Right cardiac atrium (tissue), 5 donors: ENCODE measurements around the gene SLC37A1. TPM values are rescaled to one million over a fixed set of nuclear protein-coding genes. Genes with fewer than 3 reads are reported as not detected.

Experiments
- ATAC-seq, 2 donors: fragments of 200-7000 bp; cut with Tn5 transposase; one replicate each; pipeline versions ENCODE4 v1.8.0 to v1.9.1; 2020; ENCODE audit warnings: moderate library complexity in 2 of 2, mild to moderate bottlenecking in 1 of 2
- DNase-seq, 3 donors: peaks; one replicate each; pipeline ENCODE4 v3.0.0-alpha.2; 2020
- H3K27ac ChIP-seq: one replicate; pipeline ENCODE4 v1.5.1; 2013; ENCODE audit warnings: mild to moderate bottlenecking, low read length, control low read depth, moderate library complexity
- H3K27me3 ChIP-seq: one replicate; pipeline ENCODE4 v1.6.1; 2013; ENCODE audit not compliant: control insufficient read depth, insufficient read depth
- H3K4me1 ChIP-seq: one replicate; pipeline ENCODE4 v1.6.1; 2013; ENCODE audit warnings: low read length; ENCODE audit not compliant: control insufficient read depth, insufficient read depth
- H3K4me3 ChIP-seq: one replicate; pipeline ENCODE4 v1.5.1; 2013; ENCODE audit warnings: low read length, control low read depth
- H3K9me3 ChIP-seq: one replicate; pipeline ENCODE4 v1.6.1; 2013; ENCODE audit warnings: low read length; ENCODE audit not compliant: control insufficient read depth
- WGBS: extraction: QIAGEN DNeasy Blood & Tissue Kit; methylation state at CpG from one replicate; pipeline ENCODE4 v1.1.7; 2013; 5-methylcytosine and 5-hydroxymethylcytosine counted together
- intact Hi-C, 4 donors: fragments of 100-400 bp; cut with DNase I; formaldehyde crosslinking; loops; one replicate each; pipeline versions ENCODE4 v1.11.0 to v1.14.0; 2022 to 2023
- polyA plus RNA-seq: library from polyadenylated mRNA; stranded (reverse); fragments of 200-250 nt; gene quantifications from one replicate; pipeline ENCODE4 v1.2.3, GENCODE V29; 2013
- total RNA-seq, 4 donors: library from RNA; stranded (reverse); fragmentation: NEBNext Ultra II Directional; extraction: Animal tissue kit (Norgen Biotek cat#: 25700); gene quantifications; one replicate each; pipeline ENCODE4 v1.2.1, GENCODE V29; 2021
- donor health status: healthy with polysubstance abuse.
- donor health status: DM: no; HTN: yes; CAD: no.
- donor health status: DM: no; HTN: no; CAD: no.
- donor health status: DM: no; HTN: yes; CAD: no; lungs with severe emphysema.
- donor health status: DM: yes; HTN: yes; CAD: no.

Gene SLC37A1
- total and polyA plus RNA-seq, 5 donors, result 1.9 to 2.9 (median 2.9) TPM

- H3K4me3 ChIP-seq, result no peak overlapping the region
- WGBS, result 54% methylated on average over 23 of the region's 23 CpGs
- intact Hi-C loops, result no loop called here
- no peaks in the 10 kb centered on the region for H3K9me3 ChIP-seq
- no peak overlapping the region for H3K27ac ChIP-seq
- DNase-seq (peak in 1 of 3 donors; percentile 36), ATAC-seq (no peak)
- H3K27me3 ChIP-seq, result no peaks in the 10 kb centered on the region
- no peaks in the 10 kb centered on the region for H3K4me1 ChIP-seq
Observed at GRCh38 chr21:42617486-42617885, 103.8 kb downstream of the SLC37A1 start.

- ATAC-seq (no peak), DNase-seq (peak in 1 of 3 donors; percentile 5)
- H3K27ac ChIP-seq, result no peak overlapping the region
- no peaks in the 10 kb centered on the region for H3K4me1 ChIP-seq
- intact Hi-C loops, result no loop called here
- H3K4me3 ChIP-seq, result no peak overlapping the region
- no peaks in the 10 kb centered on the region for H3K27me3 ChIP-seq
- no peaks in the 10 kb centered on the region for H3K9me3 ChIP-seq
- 63% methylated on average over 3 of the region's 3 CpGs for WGBS
Observed at GRCh38 chr21:42618707-42619102, 105.1 kb downstream of the SLC37A1 start.

DNA sequence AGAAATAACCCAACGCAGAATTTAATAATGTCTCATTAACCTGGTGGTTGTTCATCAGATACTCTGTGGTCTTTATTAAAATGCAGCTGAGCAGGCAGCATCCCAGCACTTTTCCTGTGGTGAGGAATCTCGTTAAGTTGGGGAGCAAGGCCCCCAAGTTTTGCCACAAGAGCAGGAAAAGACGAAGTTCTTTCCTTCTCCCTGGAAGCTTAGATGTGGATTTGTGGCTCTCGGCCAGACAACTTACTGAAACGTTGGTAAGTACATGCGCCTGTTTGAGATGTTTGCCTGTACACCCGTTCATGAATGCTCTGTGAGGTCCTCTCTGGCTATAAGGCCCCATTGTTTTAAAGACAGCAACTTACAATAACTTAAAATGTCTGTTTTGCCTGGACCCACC lies 105.5 kb downstream of the SLC37A1 start:
- Histone ChIP-seq H3K27ac (no peak overlapping the region), H3K4me3 (no peak overlapping the region), H3K27me3 (no peaks in the 10 kb centered on the region), H3K4me1 (no peaks in the 10 kb centered on the region), H3K9me3 (no peaks in the 10 kb centered on the region)
- WGBS, result 60% methylated on average over 7 of the region's 7 CpGs
- intact Hi-C loops, result no loop called here
- DNase-seq, result peak in 1 of 3 donors; percentile 1
- ATAC-seq, result no peak

DNA sequence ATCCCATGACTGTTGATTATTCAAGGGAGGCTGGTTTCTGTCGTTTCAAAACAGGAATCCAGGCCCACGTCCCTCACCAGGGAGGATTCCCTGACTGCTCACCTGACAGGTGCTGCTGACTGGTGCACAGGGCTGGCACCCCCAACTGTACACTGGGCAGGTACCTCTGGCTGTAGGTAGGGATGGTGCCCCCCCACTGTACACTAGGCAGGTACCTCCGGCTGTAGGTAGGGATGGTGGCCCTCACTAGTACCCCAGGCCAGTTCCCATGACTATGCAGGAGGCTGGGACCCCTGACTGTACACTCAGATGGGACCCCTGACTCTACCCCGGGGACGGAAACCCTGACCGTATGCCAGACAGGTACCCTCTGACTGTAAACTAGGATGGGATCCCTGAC lies 106.2 kb downstream of the SLC37A1 start:
- no peaks in the 10 kb centered on the region for H3K27me3 ChIP-seq
- no peak overlapping the region for H3K4me3 ChIP-seq
- intact Hi-C loops, result no loop called here
- H3K27ac ChIP-seq, result no peak overlapping the region
- WGBS, result 87% methylated on average over 6 of the region's 6 CpGs
- DNase-seq, result peak in 1 of 3 donors; percentile 12
- no peaks in the 10 kb centered on the region for H3K9me3 ChIP-seq
- no peak for ATAC-seq
- no peaks in the 10 kb centered on the region for H3K4me1 ChIP-seq

DNA sequence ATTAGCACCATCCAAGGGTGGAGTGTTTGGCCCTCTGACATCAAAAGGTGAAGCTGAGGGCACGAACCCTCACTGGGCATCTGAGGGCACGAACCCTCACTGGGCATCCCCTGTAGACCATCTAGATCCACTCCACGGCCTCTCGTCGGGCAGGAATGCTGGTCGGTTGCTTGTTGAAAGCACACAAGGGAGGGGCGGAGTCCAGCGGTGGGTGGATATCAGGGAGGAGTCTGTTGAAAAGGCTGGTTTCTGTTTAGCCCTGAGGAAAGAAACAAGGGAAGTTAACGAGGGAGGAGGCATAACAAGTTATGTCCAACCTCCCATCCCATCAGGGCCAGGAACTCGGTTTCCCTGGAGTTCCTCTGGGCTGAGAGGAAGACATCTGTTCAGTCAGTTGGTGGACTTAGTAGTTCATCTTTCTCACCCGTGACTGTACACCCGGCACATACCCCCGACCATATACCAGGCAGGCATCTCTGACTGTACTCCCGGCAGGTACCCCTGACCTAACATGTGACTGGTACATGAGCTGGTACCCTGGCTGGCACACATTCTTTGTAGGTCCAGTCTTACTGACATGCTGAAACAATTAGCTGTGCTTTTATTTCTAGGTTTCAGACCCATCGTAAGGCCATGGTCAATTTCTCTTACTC lies 107.6 kb downstream of the SLC37A1 start:
- 67% methylated on average over 15 of the region's 15 CpGs for WGBS
- Histone ChIP-seq H3K9me3 (no peaks in the 10 kb centered on the region), H3K27me3 (no peaks in the 10 kb centered on the region), H3K27ac (no peak overlapping the region), H3K4me3 (no peak overlapping the region), H3K4me1 (no peaks in the 10 kb centered on the region)
- intact Hi-C loops, result no loop called here
- ATAC-seq (no peak), DNase-seq (peak in 1 of 3 donors; percentile 51)

- intact Hi-C loops, result no loop called here
- ATAC-seq, result no peak
- no peaks in the 10 kb centered on the region for H3K27me3 ChIP-seq
- no peak overlapping the region for H3K27ac ChIP-seq
- no peaks in the 10 kb centered on the region for H3K4me1 ChIP-seq
- H3K4me3 ChIP-seq, result no peak overlapping the region
- 53% methylated on average over 9 of the region's 9 CpGs for WGBS
- no peak for DNase-seq
- H3K9me3 ChIP-seq, result no peaks in the 10 kb centered on the region
Observed at GRCh38 chr21:42621819-42622177, 108.1 kb downstream of the SLC37A1 start.

- DNase-seq (no peak), ATAC-seq (no peak)
- Histone ChIP-seq H3K4me3 (no peak overlapping the region), H3K9me3 (no peaks in the 10 kb centered on the region), H3K4me1 (no peaks in the 10 kb centered on the region), H3K27ac (no peak overlapping the region), H3K27me3 (no peaks in the 10 kb centered on the region)
- WGBS, result 81% methylated on average over 7 of the region's 7 CpGs
- intact Hi-C loops, result no loop called here
Observed at GRCh38 chr21:42622284-42622683, 108.6 kb downstream of the SLC37A1 start.

DNA sequence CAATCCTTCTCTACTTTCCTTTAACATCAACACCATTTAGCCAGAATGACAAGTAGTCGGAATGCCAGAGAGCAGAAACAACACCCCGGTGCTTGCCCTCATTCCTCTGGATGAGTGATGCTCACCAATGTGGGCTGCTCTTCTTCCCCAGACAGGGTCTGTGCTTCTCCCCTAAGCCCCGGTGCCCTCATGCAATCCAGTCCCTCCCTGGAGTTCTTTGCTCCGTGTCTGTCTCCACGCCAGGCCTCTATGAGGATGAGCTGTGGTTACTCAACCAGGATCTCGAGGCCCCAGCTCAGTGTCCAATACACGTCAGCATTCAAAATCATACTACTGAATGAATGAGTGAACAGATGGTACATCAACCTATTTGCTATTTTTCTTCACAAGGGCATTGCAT lies 110.0 kb downstream of the SLC37A1 start:
- H3K27me3 ChIP-seq, result no peaks in the 10 kb centered on the region
- WGBS, result 82% methylated on average over 7 of the region's 7 CpGs
- DNase-seq (no peak), ATAC-seq (no peak)
- no peaks in the 10 kb centered on the region for H3K4me1 ChIP-seq
- intact Hi-C loops, result no loop called here
- no peak overlapping the region for H3K27ac ChIP-seq
- H3K9me3 ChIP-seq, result no peaks in the 10 kb centered on the region
- H3K4me3 ChIP-seq, result no peak overlapping the region

- Histone ChIP-seq H3K4me3 (no peak overlapping the region), H3K4me1 (no peaks in the 10 kb centered on the region), H3K27me3 (no peaks in the 10 kb centered on the region), H3K27ac (no peak overlapping the region), H3K9me3 (no peaks in the 10 kb centered on the region)
- intact Hi-C loops, result no loop called here
- WGBS, result 60% methylated on average over 13 of the region's 13 CpGs
- no peak for ATAC-seq
- DNase-seq, result no peak
Observed at GRCh38 chr21:42624095-42624790, 110.6 kb downstream of the SLC37A1 start.

- 76% methylated on average over 6 of the region's 6 CpGs for WGBS
- no peaks in the 10 kb centered on the region for H3K9me3 ChIP-seq
- no peaks in the 10 kb centered on the region for H3K4me1 ChIP-seq
- H3K4me3 ChIP-seq, result no peak overlapping the region
- DNase-seq (no peak), ATAC-seq (no peak)
- no peaks in the 10 kb centered on the region for H3K27me3 ChIP-seq
- no peak overlapping the region for H3K27ac ChIP-seq
- intact Hi-C loops, result no loop called here
Observed at GRCh38 chr21:42624936-42625335, 111.3 kb downstream of the SLC37A1 start.

DNA sequence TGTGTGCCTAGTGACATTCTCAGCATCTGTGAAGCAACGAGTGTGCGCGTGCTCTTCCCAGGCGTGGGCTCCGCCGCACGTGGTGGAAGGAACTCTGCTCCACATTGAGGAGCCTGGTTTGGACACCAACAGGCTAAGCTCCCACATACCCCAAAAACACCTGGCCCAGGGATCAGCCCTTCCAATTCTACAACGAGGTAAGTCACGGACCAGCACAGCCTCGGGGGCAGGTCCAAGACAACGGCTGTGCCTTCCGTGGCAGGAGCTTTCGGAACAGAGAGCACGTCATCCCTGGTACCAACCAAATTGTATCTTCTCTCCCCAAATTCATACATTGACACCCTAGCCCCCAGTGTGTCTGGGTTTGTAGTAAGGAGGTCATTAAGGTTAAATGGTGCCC lies 112.5 kb downstream of the SLC37A1 start:
- Histone ChIP-seq H3K27me3 (no peaks in the 10 kb centered on the region), H3K4me1 (no peaks in the 10 kb centered on the region), H3K9me3 (no peaks in the 10 kb centered on the region), H3K27ac (no peak overlapping the region), H3K4me3 (no peak overlapping the region)
- WGBS, result 93% methylated on average over 14 of the region's 14 CpGs
- intact Hi-C loops, result no loop called here
- no peak for ATAC-seq
- no peak for DNase-seq
